ENCODE measurements around the gene RIT2. TPM values are rescaled to one million over a fixed set of nuclear protein-coding genes. Genes with fewer than 3 reads are reported as not detected.
A peak's percentile ranks its signal among the peaks of the same experiment; 100 is the strongest.

RIT2 gene
- polyA plus RNA-seq, 1 of the 3 experiments (the other 2 are of a cell fraction) = not detected

DNA sequence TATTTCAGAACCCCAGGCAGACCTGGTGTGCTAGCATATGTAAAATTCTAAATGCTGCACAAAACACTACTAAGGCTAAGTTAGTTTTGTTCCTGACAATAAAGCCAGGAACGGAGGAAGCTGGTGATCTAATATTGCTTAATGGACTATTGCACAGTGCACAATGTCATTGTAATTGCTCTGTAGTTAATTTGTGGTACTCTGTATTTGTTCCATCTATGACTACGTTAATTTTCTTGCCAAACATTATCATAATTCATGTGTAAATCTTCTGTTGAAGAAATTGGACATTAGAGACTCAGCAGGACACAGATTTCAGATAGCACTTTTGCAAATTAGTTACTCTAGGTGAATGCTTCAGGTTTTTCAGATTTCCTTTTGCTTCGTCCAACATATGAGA, 232.3 kb downstream of the RIT2 start:
- CTCF ChIA-PET = interaction anchor here (0.6 kb wide), 1 partner anchor 35 kb away, joined by 3 read pairs; no protein-coding TSS in a partner anchor
- Histone ChIP-seq H3K36me3 (replicated peaks in 1 of 2; ENCODE audit: control insufficient read depth in 1 of 2, insufficient read depth in 2 of 2, low read length in 1 of 2) (no peaks in the 10 kb centered on the region), H3K9me3 (no peaks in the 10 kb centered on the region), H3K79me2 (ENCODE audit: insufficient read depth) (no peaks in the 10 kb centered on the region), H4K20me1 (ENCODE audit: insufficient read depth) (no peaks in the 10 kb centered on the region), H3K4me1 (ENCODE audit: control insufficient read depth in 1 of 2, insufficient read depth in 2 of 2, low read depth in 1 of 2, low read length in 1 of 2) (peaks cover 0 to 2% of the 10 kb centered on the region in 2 experiments; a peak in 1 of 4 replicates), H2AFZ (ENCODE audit: low read depth) (no peak overlapping the region), H3K27ac (ENCODE audit: low read depth in 2 of 2, low read length in 1 of 2) (no peak overlapping the region; a peak in 1 of 4 replicates), H3K4me2 (no peak overlapping the region), H3K4me3 (ENCODE audit: low read depth in 2 of 2, low read length in 1 of 2) (no peak overlapping the region), H3F3A (replicated peaks; ENCODE audit: insufficient read depth) (no peaks in the 10 kb centered on the region), H3K9ac (no peak overlapping the region), H3K9me2 (no peaks in the 10 kb centered on the region), H3K27me3 (ENCODE audit: insufficient read depth) (no peaks in the 10 kb centered on the region)
- 29% methylated on average over 3 of the region's 3 CpGs for WGBS (ENCODE audit: low lambda C conversion rate)
- POLR2A ChIA-PET = no interaction called here
- no peak for TF ChIP-seq TAF1 (IDR thresholded peaks at IDR 0.05; ENCODE audit: borderline replicate concordance, low read depth, low read length)
- no peak for TF ChIP-seq MXI1 (IDR thresholded peaks at IDR 0.05; ENCODE audit: low read depth, low read length)
- no peak for TF ChIP-seq FOSL2 (IDR thresholded peaks at IDR 0.05; ENCODE audit: borderline replicate concordance, low read depth)
- TF ChIP-seq EZH2phosphoT487 (IDR thresholded peaks at IDR 0.05; ENCODE audit: borderline replicate concordance, low read depth) = no peak
- peak in 1 of 2 experiments; percentile 66; a peak in 1 of 4 replicates for TF ChIP-seq EP300 (IDR thresholded peaks at IDR 0.05; ENCODE audit: borderline replicate concordance in 1 of 2, low read depth in 1 of 2, low read length in 1 of 2)
- TF ChIP-seq GATA2 (CRISPR knock-in tag; IDR thresholded peaks at IDR 0.05) = 0 out of 2 replicates have a peak, but pooled peaks have one; percentile 28
- DNase-seq = peak; percentile 4

DNA sequence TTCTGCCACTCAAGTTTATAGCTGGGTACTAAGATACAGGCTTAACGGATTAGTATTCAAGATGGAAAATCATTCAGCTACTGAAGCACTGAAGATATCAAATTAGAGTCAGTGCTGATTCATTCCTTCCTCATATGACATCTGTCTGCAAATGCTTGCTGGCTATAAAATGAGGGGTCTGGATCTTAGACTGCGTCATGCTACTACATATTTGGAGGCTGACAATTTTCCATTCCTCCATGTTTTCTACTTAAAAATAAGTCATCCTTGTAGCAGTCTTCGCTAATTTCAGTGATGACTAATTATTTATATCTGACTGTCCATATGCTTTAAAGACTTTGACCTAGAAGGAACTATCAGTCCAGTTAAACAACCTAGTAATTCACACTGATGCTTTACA, 233.4 kb downstream of the RIT2 start:
- Histone ChIP-seq H3K9me2 (no peaks in the 10 kb centered on the region), H3K79me2 (ENCODE audit: insufficient read depth) (no peaks in the 10 kb centered on the region), H3K4me2 (no peak overlapping the region), H3K4me3 (ENCODE audit: low read depth in 2 of 2, low read length in 1 of 2) (no peak overlapping the region; a peak in 1 of 4 replicates), H3K9ac (no peak overlapping the region), H2AFZ (ENCODE audit: low read depth) (no peak overlapping the region), H3K27me3 (ENCODE audit: insufficient read depth) (no peaks in the 10 kb centered on the region), H3K9me3 (no peaks in the 10 kb centered on the region), H4K20me1 (ENCODE audit: insufficient read depth) (no peaks in the 10 kb centered on the region), H3K4me1 (ENCODE audit: control insufficient read depth in 1 of 2, insufficient read depth in 2 of 2, low read depth in 1 of 2, low read length in 1 of 2) (peaks cover 0 to 2% of the 10 kb centered on the region in 2 experiments; a peak in 1 of 4 replicates), H3K36me3 (replicated peaks in 1 of 2; ENCODE audit: control insufficient read depth in 1 of 2, insufficient read depth in 2 of 2, low read length in 1 of 2) (no peaks in the 10 kb centered on the region), H3F3A (replicated peaks; ENCODE audit: insufficient read depth) (no peaks in the 10 kb centered on the region), H3K27ac (ENCODE audit: low read depth in 2 of 2, low read length in 1 of 2) (no peak overlapping the region)
- 37% methylated on average over 3 of the region's 3 CpGs for WGBS (ENCODE audit: low lambda C conversion rate)
- no peak for DNase-seq
- TF ChIP-seq JUND (IDR thresholded peaks at IDR 0.05) (no peak), SMC3 (IDR thresholded peaks at IDR 0.05; ENCODE audit: low read depth, low read length) (no peak), ELF1 (IDR thresholded peaks at IDR 0.05) (no peak), EZH2phosphoT487 (IDR thresholded peaks at IDR 0.05; ENCODE audit: borderline replicate concordance, low read depth) (no peak), GATA2 (CRISPR knock-in tag; IDR thresholded peaks at IDR 0.05) (no peak), MXI1 (IDR thresholded peaks at IDR 0.05; ENCODE audit: low read depth, low read length) (no peak), TEAD4 (IDR thresholded peaks at IDR 0.05; ENCODE audit: borderline replicate concordance, insufficient read depth) (no peak), CHD2 (IDR thresholded peaks at IDR 0.05; ENCODE audit: low read length, partially characterized antibody) (no peak), RFX5 (IDR thresholded peaks at IDR 0.05; ENCODE audit: low read length) (no peak), EP300 (IDR thresholded peaks at IDR 0.05; ENCODE audit: borderline replicate concordance in 1 of 2, low read depth in 1 of 2, low read length in 1 of 2) (no peak)
- TF ChIP-seq, protein P1, sequence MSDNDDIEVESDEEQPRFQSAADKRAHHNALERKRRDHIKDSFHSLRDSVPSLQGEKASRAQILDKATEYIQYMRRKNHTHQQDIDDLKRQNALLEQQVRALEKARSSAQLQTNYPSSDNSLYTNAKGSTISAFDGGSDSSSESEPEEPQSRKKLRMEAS (IDR thresholded peaks at IDR 0.05; ENCODE audit: low read depth) = no peak
- CTCF ChIA-PET = no interaction called here
- POLR2A ChIA-PET = no interaction called here
